Caco-2 (cell line): ENCODE data around the gene ERBB2. TPM values are rescaled to one million over a fixed set of nuclear protein-coding genes. Genes with fewer than 3 reads are reported as not detected.

ENCODE experiments used
- BruUV-seq: library from RNA; stranded (reverse); fragments of 400-500 nt; replicated peaks from 2 replicates; lab custom pipeline; 2021; lab: Mats Ljungman, UMichigan
- CTCF ChIA-PET: fragments of 300-600 bp; sonication (Branson Sonifier 250); formaldehyde crosslinking; loops from one replicate; lab custom pipeline; 2022; ENCODE audit warnings: antibody characterized with exemption; lab: Charles Lee
- POLR2A ChIA-PET: fragments of 300-600 bp; sonication (Branson Sonifier 250); formaldehyde crosslinking; loops from one replicate; lab custom pipeline; 2022; ENCODE audit warnings: antibody characterized with exemption; lab: Charles Lee
- DNase-seq, 2 experiments: peaks; one replicate each; pipeline versions ENCODE4 v3.0.0 to v3.0.0-alpha.2; 2020 to 2022
- H3K27me3 ChIP-seq: replicated peaks from 2 replicates; pipeline ENCODE4 v1.6.0; 2011; ENCODE audit warnings: low read length; ENCODE audit not compliant: control insufficient read depth, insufficient read depth
- H3K36me3 ChIP-seq: 2 replicates; pipeline ENCODE4 v1.5.1; 2011; ENCODE audit warnings: low read length; ENCODE audit not compliant: control insufficient read depth, insufficient read depth
- H3K4me1 ChIP-seq: fragments of 250-450 bp; sonication (Bioruptor Pico); 2 replicates; pipeline ENCODE4 v1.5.1; 2020; ENCODE audit warnings: mild to moderate bottlenecking
- H3K4me3 ChIP-seq: 2 replicates; pipeline ENCODE4 v1.5.1; 2011; ENCODE audit warnings: low read depth, mild to moderate bottlenecking, control low read depth, low read length
- H3K9me3 ChIP-seq: fragments of 250-450 bp; sonication (Bioruptor Pico); 2 replicates; pipeline ENCODE4 v1.5.1; 2020; ENCODE audit warnings: mild to moderate bottlenecking, moderate library complexity
- H3K27ac Mint-ChIP-seq: one replicate; pipeline ENCODE4 v1.8.0; 2022; ENCODE audit warnings: mixed read lengths; ENCODE audit not compliant: unreplicated experiment
- H3K27me3 Mint-ChIP-seq: one replicate; pipeline ENCODE4 v1.8.0; 2022; ENCODE audit warnings: mixed read lengths; ENCODE audit not compliant: insufficient read depth, unreplicated experiment
- H3K36me3 Mint-ChIP-seq: one replicate; pipeline ENCODE4 v1.8.0; 2022; ENCODE audit warnings: mild to moderate bottlenecking, mixed read lengths; ENCODE audit not compliant: insufficient read depth, unreplicated experiment
- H3K4me1 Mint-ChIP-seq: one replicate; pipeline ENCODE4 v1.8.0; 2022; ENCODE audit warnings: low read depth, mixed read lengths; ENCODE audit not compliant: unreplicated experiment
- H3K4me3 Mint-ChIP-seq: one replicate; pipeline ENCODE4 v1.8.0; 2022; ENCODE audit warnings: mild to moderate bottlenecking, moderate library complexity, mixed read lengths; ENCODE audit not compliant: unreplicated experiment
- H3K9me3 Mint-ChIP-seq: one replicate; pipeline ENCODE4 v1.8.0; 2022; ENCODE audit warnings: mixed read lengths; ENCODE audit not compliant: unreplicated experiment
- CTCF ChIP-seq, 2 experiments: fragments of 200-600 bp in 1 of 2; IDR thresholded peaks; 1 replicate in 1 of 2; 2 replicates in 1 of 2; pipeline versions ENCODE4 v1.5.1 to v1.8.0; 2011 to 2022; ENCODE audit warnings: antibody characterized with exemption in 1 of 2, control low read depth in 1 of 2, inconsistent platforms in 1 of 2, low read depth in 1 of 2, low read length in 1 of 2, mild to moderate bottlenecking in 1 of 2, moderate library complexity in 1 of 2; ENCODE audit not compliant: insufficient read depth in 1 of 2, severe bottlenecking in 1 of 2, unreplicated experiment in 1 of 2
- intact Hi-C: fragments of 100-400 bp; cut with micrococcal nuclease; formaldehyde crosslinking; loops from one replicate; pipeline ENCODE4 v1.10.0; 2022; ENCODE audit not compliant: unreplicated experiment
- total RNA-seq: library from RNA; stranded (reverse); gene quantifications from 2 replicates; pipeline ENCODE4 v1.2.3, GENCODE V29; 2022

The ERBB2 gene
- total RNA-seq, 1 experiment from 2014 or later = 121 TPM

GRCh38 chr17:39659279-39660010 lies 40.4 kb upstream of the ERBB2 start:
- H3K4me1 ChIP-seq = no peaks in the 10 kb centered on the region; the same call in 1 of the 2 replicates
- Mint-ChIP-seq H3K9me3 (no peaks in the 10 kb centered on the region), H3K36me3 (peaks cover 9% of the 10 kb centered on the region), H3K27ac (no peak overlapping the region), H3K27me3 (no peaks in the 10 kb centered on the region), H3K4me1 (no peaks in the 10 kb centered on the region), H3K4me3 (no peak overlapping the region)
- TF ChIP-seq CTCF (IDR thresholded peaks at IDR 0.05; ENCODE audit: insufficient read depth in 1 of 2, low read depth in 1 of 2, low read length in 1 of 2, severe bottlenecking in 1 of 2, unreplicated experiment in 1 of 2) = no peak
- POLR2A ChIA-PET = no interaction called here
- intact Hi-C loops = no loop called here
- peaks cover 2% of the 10 kb centered on the region for H3K36me3 ChIP-seq
- no peaks in the 10 kb centered on the region for H3K9me3 ChIP-seq
- H3K4me3 ChIP-seq = no peak overlapping the region
- no peak for DNase-seq
- H3K27me3 ChIP-seq = no peaks in the 10 kb centered on the region
- CTCF ChIA-PET = no interaction called here
- BruUV-seq = no TSS peak

GRCh38 chr17:39660011-39660360 lies 39.9 kb upstream of the ERBB2 start:
- Mint-ChIP-seq H3K27me3 (no peaks in the 10 kb centered on the region), H3K4me3 (no peak overlapping the region), H3K9me3 (no peaks in the 10 kb centered on the region), H3K4me1 (no peaks in the 10 kb centered on the region), H3K36me3 (peaks cover 9% of the 10 kb centered on the region), H3K27ac (no peak overlapping the region)
- POLR2A ChIA-PET = no interaction called here
- H3K27me3 ChIP-seq = no peaks in the 10 kb centered on the region
- no peak overlapping the region for H3K4me3 ChIP-seq
- no peak for TF ChIP-seq CTCF (IDR thresholded peaks at IDR 0.05; ENCODE audit: insufficient read depth in 1 of 2, low read depth in 1 of 2, low read length in 1 of 2, severe bottlenecking in 1 of 2, unreplicated experiment in 1 of 2)
- no peaks in the 10 kb centered on the region for H3K9me3 ChIP-seq
- CTCF ChIA-PET = no interaction called here
- BruUV-seq = no TSS peak
- intact Hi-C loops = no loop called here
- DNase-seq = no peak
- H3K4me1 ChIP-seq = no peaks in the 10 kb centered on the region; the same call in 1 of the 2 replicates
- H3K36me3 ChIP-seq = peaks cover 2% of the 10 kb centered on the region

GRCh38 chr17:39660397-39661385 lies 39.2 kb upstream of the ERBB2 start:
- POLR2A ChIA-PET = no interaction called here
- no peak for DNase-seq
- Mint-ChIP-seq H3K4me1 (no peaks in the 10 kb centered on the region), H3K27ac (no peak overlapping the region), H3K36me3 (peaks cover 10% of the 10 kb centered on the region), H3K27me3 (no peaks in the 10 kb centered on the region), H3K4me3 (no peak overlapping the region), H3K9me3 (no peaks in the 10 kb centered on the region)
- H3K9me3 ChIP-seq = no peaks in the 10 kb centered on the region
- CTCF ChIA-PET = no interaction called here
- TF ChIP-seq CTCF (IDR thresholded peaks at IDR 0.05; ENCODE audit: insufficient read depth in 1 of 2, low read depth in 1 of 2, low read length in 1 of 2, severe bottlenecking in 1 of 2, unreplicated experiment in 1 of 2) = no peak
- no peaks in the 10 kb centered on the region; the same call in 1 of the 2 replicates for H3K4me1 ChIP-seq
- H3K36me3 ChIP-seq = peaks cover 2% of the 10 kb centered on the region
- intact Hi-C loops = no loop called here
- H3K27me3 ChIP-seq = no peaks in the 10 kb centered on the region
- H3K4me3 ChIP-seq = no peak overlapping the region
- no TSS peak for BruUV-seq
